Calu3 (cell line): ENCODE results near the gene DHDH. TPM values are rescaled to one million over a fixed set of nuclear protein-coding genes. Genes with fewer than 3 reads are reported as not detected.
"Not testable (repeated sequence)": the region's sequence is repeated elsewhere in the genome, so short reads cannot be mapped to it uniquely, and the experiment has no call there.

Experiments
- BruUV-seq: library from RNA; stranded (reverse); fragments of 400-500 nt; replicated peaks from 2 replicates; lab custom pipeline; 2021; lab: Mats Ljungman, UMichigan
- CTCF ChIA-PET: fragments of 300-600 bp; sonication (Branson Sonifier 250); formaldehyde crosslinking; loops from one replicate; lab custom pipeline; 2022; ENCODE audit warnings: antibody characterized with exemption; lab: Charles Lee
- DNase-seq: peaks from one replicate; pipeline ENCODE4 v3.0.0; 2022
- H3K27ac Mint-ChIP-seq: one replicate; pipeline ENCODE4 v1.8.0; 2022; ENCODE audit warnings: mixed read lengths; ENCODE audit not compliant: unreplicated experiment
- H3K27me3 Mint-ChIP-seq: one replicate; pipeline ENCODE4 v1.8.0; 2022; ENCODE audit warnings: mixed read lengths; ENCODE audit not compliant: unreplicated experiment
- H3K36me3 Mint-ChIP-seq: one replicate; pipeline ENCODE4 v1.8.0; 2022; ENCODE audit warnings: mild to moderate bottlenecking, moderate library complexity, mixed read lengths; ENCODE audit not compliant: insufficient read depth, unreplicated experiment
- H3K4me1 Mint-ChIP-seq: one replicate; pipeline ENCODE4 v1.8.0; 2022; ENCODE audit warnings: mild to moderate bottlenecking, low read depth, mixed read lengths; ENCODE audit not compliant: unreplicated experiment
- H3K4me3 Mint-ChIP-seq: one replicate; pipeline ENCODE4 v1.8.0; 2022; ENCODE audit warnings: mild to moderate bottlenecking, low read depth, moderate library complexity, mixed read lengths; ENCODE audit not compliant: unreplicated experiment
- H3K9me3 Mint-ChIP-seq: one replicate; pipeline ENCODE4 v1.8.0; 2022; ENCODE audit warnings: low read depth, mixed read lengths; ENCODE audit not compliant: unreplicated experiment
- intact Hi-C: fragments of 100-400 bp; cut with micrococcal nuclease; formaldehyde crosslinking; loops from one replicate; pipeline ENCODE4 v1.10.0; 2022; ENCODE audit not compliant: unreplicated experiment
- total RNA-seq: library from RNA; stranded (reverse); gene quantifications from 2 replicates; pipeline ENCODE4 v1.2.3, GENCODE V29; 2022
- TF ChIP-seq, protein P1 (sequence below): fragments of 200-600 bp; IDR thresholded peaks from one replicate; pipeline ENCODE4 v1.8.0; 2022; ENCODE audit warnings: antibody characterized with exemption; ENCODE audit not compliant: unreplicated experiment

DHDH gene
- total RNA-seq, 1 experiment from 2014 or later, result 2.1 TPM

DNA sequence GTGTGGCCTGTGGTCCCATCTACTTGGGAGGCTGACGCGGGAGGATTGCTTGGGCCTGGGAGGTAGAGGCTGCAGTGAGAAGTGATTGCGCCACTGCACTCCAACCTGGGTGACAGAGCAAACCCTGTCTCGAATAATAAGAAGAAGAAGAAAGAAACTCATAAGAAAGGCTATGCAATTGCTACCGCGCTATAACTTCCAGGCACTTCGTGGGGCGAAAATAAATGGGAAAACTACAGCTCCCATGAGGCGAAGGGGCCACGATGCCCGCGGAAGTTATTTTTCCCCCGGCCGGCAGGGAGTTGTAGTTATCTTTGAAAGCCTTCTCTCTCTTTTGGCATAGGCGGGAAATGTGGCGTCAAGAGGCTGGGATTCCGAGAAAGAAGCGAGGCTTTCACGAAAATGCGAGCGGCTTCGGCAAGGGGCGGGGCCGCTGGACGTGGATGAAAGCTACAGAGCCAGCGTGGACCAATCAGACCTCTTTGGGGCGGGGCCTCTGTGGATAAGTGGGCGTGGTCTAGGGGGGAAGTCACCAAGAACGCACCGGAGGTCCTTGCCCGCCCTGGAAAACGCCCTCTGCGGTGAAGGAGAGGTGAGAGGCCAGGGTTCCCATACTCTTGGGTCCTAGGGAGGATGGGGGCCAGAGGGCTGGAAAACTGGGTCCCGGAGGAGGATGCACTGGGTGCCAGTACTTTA is 33.6 kb upstream of the DHDH start, which contains the start of gene NUCB1:
NUCB1 (plus strand) TSS at position 532 of the 696 bp plus-strand sequence. CDS start 485 bp downstream, outside the sequence.
- TF ChIP-seq, protein P1, sequence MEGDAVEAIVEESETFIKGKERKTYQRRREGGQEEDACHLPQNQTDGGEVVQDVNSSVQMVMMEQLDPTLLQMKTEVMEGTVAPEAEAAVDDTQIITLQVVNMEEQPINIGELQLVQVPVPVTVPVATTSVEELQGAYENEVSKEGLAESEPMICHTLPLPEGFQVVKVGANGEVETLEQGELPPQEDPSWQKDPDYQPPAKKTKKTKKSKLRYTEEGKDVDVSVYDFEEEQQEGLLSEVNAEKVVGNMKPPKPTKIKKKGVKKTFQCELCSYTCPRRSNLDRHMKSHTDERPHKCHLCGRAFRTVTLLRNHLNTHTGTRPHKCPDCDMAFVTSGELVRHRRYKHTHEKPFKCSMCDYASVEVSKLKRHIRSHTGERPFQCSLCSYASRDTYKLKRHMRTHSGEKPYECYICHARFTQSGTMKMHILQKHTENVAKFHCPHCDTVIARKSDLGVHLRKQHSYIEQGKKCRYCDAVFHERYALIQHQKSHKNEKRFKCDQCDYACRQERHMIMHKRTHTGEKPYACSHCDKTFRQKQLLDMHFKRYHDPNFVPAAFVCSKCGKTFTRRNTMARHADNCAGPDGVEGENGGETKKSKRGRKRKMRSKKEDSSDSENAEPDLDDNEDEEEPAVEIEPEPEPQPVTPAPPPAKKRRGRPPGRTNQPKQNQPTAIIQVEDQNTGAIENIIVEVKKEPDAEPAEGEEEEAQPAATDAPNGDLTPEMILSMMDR, result no peak
- Mint-ChIP-seq H3K4me1 (peaks cover 6% of the 10 kb centered on the region), H3K4me3 (peak within 1 kb of the TSS; percentile 99), H3K36me3 (peaks cover 47% of the 10 kb centered on the region), H3K9me3 (no peaks in the 10 kb centered on the region), H3K27me3 (no peaks in the 10 kb centered on the region), H3K27ac (peak within 1 kb of the TSS; percentile 93)
- DNase-seq, result peak; percentile 99
- BruUV-seq, result TSS peak; percentile 77
- CTCF ChIA-PET, result interaction anchor here (0.5 to 1.4 kb wide), 8 partner anchors 12 to 313 kb away, joined by 3 to 7 read pairs (median 4); partner anchors contain the start of gene BAX
- intact Hi-C loops, result no loop called here

DNA sequence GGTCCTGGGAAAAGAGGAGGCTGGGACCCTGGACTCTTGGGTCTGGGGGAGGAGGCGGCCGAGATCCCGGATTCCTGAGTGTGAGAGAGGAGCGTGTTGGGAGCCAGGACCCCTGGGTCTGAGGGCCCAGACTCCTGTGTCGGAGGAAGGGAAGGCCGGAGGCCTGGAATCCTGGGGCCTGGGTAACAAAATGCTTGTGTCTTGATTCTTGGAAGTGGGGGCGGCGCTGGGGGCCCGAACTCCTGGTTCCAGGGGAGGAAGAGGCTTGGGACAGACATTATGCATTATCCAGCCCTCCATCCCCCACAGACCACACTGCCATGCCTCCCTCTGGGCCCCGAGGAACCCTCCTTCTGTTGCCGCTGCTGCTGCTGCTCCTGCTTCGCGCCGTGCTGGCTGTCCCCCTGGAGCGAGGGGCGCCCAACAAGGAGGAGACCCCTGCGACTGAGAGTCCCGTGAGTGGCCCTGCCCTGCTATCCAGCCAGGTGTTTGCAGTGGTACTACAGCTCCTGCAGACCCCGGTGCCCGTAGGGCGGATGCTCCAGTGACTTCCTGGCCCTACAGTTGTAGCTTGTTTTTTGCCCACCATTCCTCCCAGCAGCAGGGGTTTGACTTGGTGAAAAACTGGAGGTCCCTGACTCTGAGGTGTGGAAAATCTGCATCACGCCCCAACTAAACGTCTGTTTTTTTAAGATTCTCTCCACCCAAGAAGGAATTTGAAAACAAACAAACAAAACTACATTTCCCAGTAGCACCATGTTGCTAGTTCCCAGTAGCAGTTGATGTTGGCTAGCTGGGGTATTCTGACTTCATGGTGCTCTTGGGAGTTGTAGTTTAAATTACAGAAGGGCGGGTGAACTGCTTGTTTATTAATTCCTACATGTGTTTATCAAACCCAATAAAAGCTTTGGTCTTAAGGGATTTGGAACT is 32.8 kb upstream of the DHDH start:
- Mint-ChIP-seq H3K27ac (peak overlapping the region; percentile 93), H3K27me3 (no peaks in the 10 kb centered on the region), H3K36me3 (peaks cover 54% of the 10 kb centered on the region), H3K4me3 (peak overlapping the region; percentile 99), H3K4me1 (peaks cover 6% of the 10 kb centered on the region), H3K9me3 (no peaks in the 10 kb centered on the region)
- intact Hi-C loops, result no loop called here
- TF ChIP-seq, protein P1, result no peak
- DNase-seq, result no peak
- BruUV-seq, result TSS peak; percentile 83
- CTCF ChIA-PET, result interaction anchor here (0.5 to 1.4 kb wide), 5 partner anchors 26 to 173 kb away, joined by 3 to 7 read pairs (median 4); partner anchors contain the start of gene BAX

DNA sequence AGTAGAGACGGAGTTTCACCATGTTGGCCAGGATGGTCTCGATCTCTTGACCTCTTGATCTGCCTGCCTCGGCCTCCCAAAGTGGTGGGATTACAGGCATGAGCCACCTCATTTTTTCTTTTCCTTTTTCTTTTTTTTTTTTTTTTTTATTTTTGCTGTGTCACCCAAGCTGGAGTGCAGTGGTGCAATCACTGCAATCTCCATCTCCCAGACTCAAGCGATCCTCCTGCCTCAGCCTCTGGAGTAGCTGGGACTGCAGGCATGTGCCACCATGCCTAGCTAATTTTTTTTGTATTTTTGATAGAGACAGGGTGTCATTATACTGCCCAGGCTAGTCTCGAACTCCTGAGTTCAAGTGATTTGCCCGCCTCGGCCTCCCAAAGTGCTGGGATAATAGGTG is 31.2 kb upstream of the DHDH start:
- H3K4me3 Mint-ChIP-seq, H3K9me3 Mint-ChIP-seq, H3K27ac Mint-ChIP-seq, intact Hi-C loops, H3K27me3 Mint-ChIP-seq, H3K4me1 Mint-ChIP-seq, DNase-seq, BruUV-seq: not testable (repeated sequence)
- CTCF ChIA-PET, result interaction anchor here (0.7 kb wide), 2 partner anchors 21 to 91 kb away, joined by 3 to 6 read pairs; partner anchors contain the start of gene RUVBL2
- H3K36me3 Mint-ChIP-seq, result peaks cover 63% of the 10 kb centered on the region

DNA sequence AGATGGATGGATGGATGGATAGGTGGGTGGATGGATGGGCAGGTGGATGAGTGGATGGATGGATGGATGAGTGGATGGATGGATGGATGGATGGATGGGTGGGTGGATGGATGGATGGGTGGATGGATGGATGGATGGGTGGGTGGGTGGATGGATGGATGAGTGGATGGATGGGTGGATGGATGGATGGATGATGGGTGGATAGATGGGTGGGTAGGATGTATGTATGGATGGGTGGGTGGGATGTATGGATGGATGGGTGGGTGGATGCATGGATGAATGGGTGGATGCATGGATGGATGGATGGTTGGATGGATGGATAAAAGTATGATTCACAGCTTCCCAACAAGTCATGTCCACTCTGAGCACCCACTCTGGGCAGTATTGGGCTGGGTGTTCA is 29.7 kb upstream of the DHDH start:
- peaks cover 70% of the 10 kb centered on the region for H3K36me3 Mint-ChIP-seq
- H3K9me3 Mint-ChIP-seq, intact Hi-C loops, DNase-seq, H3K4me1 Mint-ChIP-seq, H3K27me3 Mint-ChIP-seq, H3K27ac Mint-ChIP-seq, CTCF ChIA-PET, H3K4me3 Mint-ChIP-seq, BruUV-seq: not testable (repeated sequence)

DNA sequence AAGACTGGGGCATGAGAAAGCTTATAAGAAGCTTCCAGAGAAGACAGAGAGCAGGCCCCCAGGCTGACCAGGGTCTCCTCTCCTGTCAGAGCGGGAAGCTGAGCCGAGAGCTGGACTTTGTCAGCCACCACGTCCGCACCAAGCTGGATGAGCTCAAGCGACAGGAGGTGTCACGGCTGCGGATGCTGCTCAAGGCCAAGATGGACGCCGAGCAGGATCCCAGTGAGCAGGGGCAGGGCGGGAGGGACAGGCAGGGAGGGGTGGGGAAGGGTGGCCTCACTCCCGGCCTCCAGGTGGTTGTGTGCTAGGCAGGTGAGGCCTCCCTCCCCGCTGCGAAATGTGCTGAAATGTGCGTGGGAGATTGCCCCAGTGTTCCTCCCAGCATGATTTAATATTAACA is 27.8 kb upstream of the DHDH start:
- Mint-ChIP-seq H3K27ac (no peak overlapping the region), H3K9me3 (no peaks in the 10 kb centered on the region), H3K27me3 (no peaks in the 10 kb centered on the region), H3K4me3 (no peak overlapping the region), H3K36me3 (peaks cover 63% of the 10 kb centered on the region), H3K4me1 (no peaks in the 10 kb centered on the region)
- no TSS peak for BruUV-seq
- intact Hi-C loops, result no loop called here
- TF ChIP-seq, protein P1, result no peak
- CTCF ChIA-PET, result no interaction called here
- no peak for DNase-seq
